Measurements from ENCODE around the gene OR1E2.
"Not testable (repeated sequence)": the region's sequence is repeated elsewhere in the genome, so short reads cannot be mapped to it uniquely, and the experiment has no call there.

The OR1E2 gene

GRCh38 chr17:3398310-3398709 is 35.3 kb downstream of the OR1E2 start, which contains the start of gene OR1E1:
Gene OR1E1, minus strand, starts transcription at chr17:3398410. Its CDS starts 0 bp downstream, at chr17:3398410.
- no peak for DNase-seq (ENCODE audit: extremely low read depth in 1 of 2, low read depth in 1 of 2)

- DNase-seq (ENCODE audit: extremely low read depth in 1 of 2, low read depth in 1 of 2) = not testable (repeated sequence)
Observed at GRCh38 chr17:3397801-3398200, 35.8 kb downstream of the OR1E2 start.

GRCh38 chr17:3389791-3390190 is 43.9 kb downstream of the OR1E2 start:
- no peak for DNase-seq (ENCODE audit: extremely low read depth in 1 of 2, low read depth in 1 of 2)

DNA sequence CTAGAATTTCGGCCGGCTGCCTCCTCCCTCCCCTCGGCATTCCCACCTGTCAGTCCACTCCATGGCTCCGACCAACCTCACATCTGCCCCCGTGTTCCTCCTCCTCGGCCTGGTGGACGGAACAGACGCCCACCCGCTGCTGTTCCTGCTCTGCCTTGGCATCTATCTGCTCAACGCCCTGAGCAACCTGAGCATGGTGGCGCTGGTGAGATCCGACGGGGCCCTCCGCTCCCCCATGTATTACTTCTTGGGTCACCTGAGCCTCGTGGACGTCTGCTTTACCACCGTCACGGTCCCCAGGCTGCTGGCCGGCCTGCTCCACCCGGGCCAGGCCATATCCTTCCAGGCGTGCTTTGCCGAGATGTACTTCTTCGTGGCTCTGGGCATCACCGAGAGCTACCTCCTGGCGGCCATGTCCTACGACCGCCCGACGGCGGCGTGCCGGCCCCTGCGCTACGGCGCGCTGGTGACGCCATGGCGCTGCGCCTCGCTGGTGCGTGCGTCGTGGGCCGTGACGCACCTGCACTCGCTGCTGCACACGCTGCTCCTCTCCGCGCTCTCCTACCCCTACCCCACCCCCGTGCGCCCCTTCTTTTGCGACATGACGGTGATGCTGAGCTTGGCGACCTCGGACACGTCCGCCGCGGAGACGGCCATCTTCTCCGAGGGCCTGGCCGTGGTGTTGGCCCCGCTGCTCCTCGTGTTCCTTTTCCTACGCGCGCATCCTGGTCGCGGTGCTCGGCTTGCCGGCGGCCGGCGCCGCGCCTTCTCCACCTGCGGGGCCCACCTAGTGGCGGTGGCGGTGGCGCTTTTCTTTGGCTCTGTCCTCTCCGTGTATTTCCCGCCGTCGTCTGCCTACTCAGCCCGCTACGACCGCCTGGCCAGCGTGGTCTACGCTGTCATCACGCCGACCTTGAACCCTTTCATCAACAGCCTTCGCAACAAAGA is 47.5 kb downstream of the OR1E2 start, which contains the start of gene OR3A2:
TSS of gene OR3A2 (minus strand) at position 440 of the 948 bp plus-strand sequence.
- DNase-seq (ENCODE audit: extremely low read depth in 1 of 2, low read depth in 1 of 2) = no peak
